GM12878 (cell line): ENCODE measurements around the gene WRAP73. TPM values are rescaled to one million over a fixed set of nuclear protein-coding genes. Genes with fewer than 3 reads are reported as not detected.

Source experiments
- ATAC-seq: fragments of 200-7000 bp; cut with Tn5 transposase; 3 replicates; pipeline ENCODE4 v1.9.1; 2020; ENCODE audit warnings: mild to moderate bottlenecking, moderate library complexity
- BruUV-seq: library from RNA; stranded (reverse); fragments of 400-500 nt; replicated peaks from 2 replicates; lab custom pipeline; 2021; lab: Mats Ljungman, UMichigan
- CTCF ChIA-PET: fragments of 300-600 bp; sonication (Branson Sonifier 250); formaldehyde crosslinking; extraction: SDS; loops from one replicate; lab custom pipeline; 2021; ENCODE audit warnings: inconsistent platforms; lab: Yijun Ruan, JAX
- POLR2A ChIA-PET: fragments of 350-600 bp; formaldehyde crosslinking; extraction: SDS; loops from one replicate; lab custom pipeline; 2021; ENCODE audit warnings: inconsistent platforms; lab: Charles Lee
- RAD21 ChIA-PET: fragments of 300-600 bp; sonication (Branson Sonifier 250); formaldehyde crosslinking; loops from one replicate; lab custom pipeline; 2023; ENCODE audit warnings: antibody characterized with exemption; ENCODE audit not compliant: unreplicated experiment; lab: Charles Lee
- SMC1A ChIA-PET: fragments of 300-600 bp; sonication (Branson Sonifier 250); formaldehyde crosslinking; loops from one replicate; lab custom pipeline; 2023; ENCODE audit not compliant: unreplicated experiment, uncharacterized antibody; lab: Charles Lee
- DNase-seq: peaks from one replicate; pipeline ENCODE4 v3.0.0-alpha.2; 2011; ENCODE audit warnings: low read depth, low spot score
- FAIRE-seq: peaks from 3 replicates; lab custom pipeline; 2011; peaks lifted over from hg19 to GRCh38; lab: Jason Lieb, UNC
- H2AFZ ChIP-seq: 2 replicates; pipeline ENCODE4 v1.6.0; 2011; ENCODE audit warnings: low read depth, low read length, control low read depth; ENCODE audit not compliant: control insufficient read depth
- H3K27ac ChIP-seq: 2 replicates; pipeline ENCODE4 v1.5.1; 2011; ENCODE audit warnings: control low read depth; ENCODE audit not compliant: control insufficient read depth, insufficient read depth
- H3K27me3 ChIP-seq, 2 experiments: replicated peaks in 1 of 2; 2 replicates each; pipeline versions ENCODE4 v1.6.0 to v1.6.1; 2011; ENCODE audit warnings: low read length in 1 of 2; ENCODE audit not compliant: control insufficient read depth in 2 of 2, insufficient read depth in 2 of 2
- H3K36me3 ChIP-seq, 2 experiments: 2 replicates each; pipeline ENCODE4 v1.5.1; 2011; ENCODE audit warnings: low read length in 1 of 2; ENCODE audit not compliant: control insufficient read depth in 2 of 2, insufficient read depth in 2 of 2
- H3K4me1 ChIP-seq: 2 replicates; pipeline ENCODE4 v1.6.1; 2011; ENCODE audit warnings: mild to moderate bottlenecking, low read length, moderate library complexity, mixed read lengths; ENCODE audit not compliant: control insufficient read depth, insufficient read depth
- H3K4me2 ChIP-seq: 2 replicates; pipeline ENCODE4 v1.6.0; 2011; ENCODE audit warnings: control low read depth; ENCODE audit not compliant: control insufficient read depth, insufficient read depth
- H3K4me3 ChIP-seq: fragments of 200-600 bp; sonication (generic); 2 replicates; pipeline ENCODE4 v1.5.1; 2016
- H3K79me2 ChIP-seq: 2 replicates; pipeline ENCODE4 v1.6.0; 2011; ENCODE audit warnings: low read length; ENCODE audit not compliant: control insufficient read depth, insufficient read depth
- H3K9ac ChIP-seq: 2 replicates; pipeline ENCODE4 v1.8.0; 2011; ENCODE audit warnings: low read length, control low read depth, mixed read lengths; ENCODE audit not compliant: control insufficient read depth, insufficient read depth
- H3K9me3 ChIP-seq: replicated peaks from 3 replicates; pipeline ENCODE4 v1.5.1; 2011; ENCODE audit warnings: mild to moderate bottlenecking, low read length; ENCODE audit not compliant: control insufficient read depth, insufficient read depth
- H4K20me1 ChIP-seq: 2 replicates; pipeline ENCODE4 v1.6.0; 2011; ENCODE audit not compliant: control insufficient read depth, insufficient read depth
- CBFB ChIP-seq: IDR thresholded peaks from 2 replicates; pipeline ENCODE4 v1.6.1; 2016; ENCODE audit warnings: antibody characterized with exemption, low read depth
- E2F4 ChIP-seq: IDR thresholded peaks from 2 replicates; pipeline ENCODE4 v1.6.1; 2012; ENCODE audit warnings: low read depth, low read length, improper control_type of control experiment
- EED ChIP-seq: sonication (generic); IDR thresholded peaks from 2 replicates; pipeline ENCODE4 v1.6.1; 2016; ENCODE audit warnings: antibody characterized with exemption, low read depth
- EGR1 ChIP-seq, 2 experiments: IDR thresholded peaks; 1 replicate in 1 of 2; 2 replicates in 1 of 2; pipeline ENCODE4 v1.6.1; 2011 to 2012; ENCODE audit warnings: low read depth in 2 of 2, low read length in 2 of 2, borderline replicate concordance in 1 of 2, mild to moderate bottlenecking in 1 of 2, moderate library complexity in 1 of 2
- FOXM1 ChIP-seq: IDR thresholded peaks from 2 replicates; pipeline ENCODE4 v1.6.1; 2012; ENCODE audit warnings: low read depth, mild to moderate bottlenecking, inconsistent platforms, low read length, moderate library complexity
- IRF4 ChIP-seq: IDR thresholded peaks from 2 replicates; pipeline ENCODE4 v1.6.1; 2011; ENCODE audit warnings: low read depth, low read length
- MEF2A ChIP-seq: IDR thresholded peaks from 2 replicates; pipeline ENCODE4 v1.6.1; 2011; ENCODE audit warnings: low read depth, mild to moderate bottlenecking, low read length, moderate library complexity; ENCODE audit not compliant: insufficient read depth
- MLLT1 ChIP-seq: fragments of 450-650 bp; IDR thresholded peaks from 2 replicates; pipeline ENCODE4 v1.6.1; 2016; ENCODE audit warnings: mild to moderate bottlenecking
- MTA2 ChIP-seq: fragments of 450-650 bp; IDR thresholded peaks from 2 replicates; pipeline ENCODE4 v1.6.1; 2016; ENCODE audit warnings: low read depth, mild to moderate bottlenecking, moderate library complexity
- MTA3 ChIP-seq: IDR thresholded peaks from 2 replicates; pipeline ENCODE4 v1.6.1; 2012; ENCODE audit warnings: low read length, inconsistent platforms, borderline replicate concordance
- NFIC ChIP-seq: IDR thresholded peaks from 2 replicates; pipeline ENCODE4 v1.6.1; 2012; ENCODE audit warnings: low read depth, mild to moderate bottlenecking, inconsistent platforms, low read length, moderate library complexity
- NR2C1 ChIP-seq: fragments of 450-650 bp; IDR thresholded peaks from 2 replicates; pipeline ENCODE4 v1.6.1; 2017; ENCODE audit warnings: antibody characterized with exemption, mild to moderate bottlenecking, moderate library complexity
- POU2F2 ChIP-seq: IDR thresholded peaks from 3 replicates; pipeline ENCODE4 v1.6.1; 2011; ENCODE audit warnings: low read depth, mild to moderate bottlenecking, low read length, borderline replicate concordance
- TAF1 ChIP-seq: IDR thresholded peaks from 2 replicates; pipeline ENCODE4 v1.6.1; 2011; ENCODE audit warnings: mild to moderate bottlenecking, low read depth, low read length, borderline replicate concordance
- WRNIP1 ChIP-seq: IDR thresholded peaks from 2 replicates; pipeline ENCODE4 v1.6.1; 2011; ENCODE audit warnings: low read depth, low read length, improper control_type of control experiment, borderline replicate concordance
- YBX1 ChIP-seq: fragments of 450-650 bp; IDR thresholded peaks from 2 replicates; pipeline ENCODE4 v1.6.1; 2016; ENCODE audit warnings: antibody characterized with exemption
- ZBED1 ChIP-seq: IDR thresholded peaks from 2 replicates; pipeline ENCODE4 v1.6.1; 2016; ENCODE audit warnings: borderline replicate concordance
- WGBS: methylation state at CpG from one replicate; pipeline ENCODE4 v1.1.6; 2016; ENCODE audit warnings: low lambda C conversion rate; ENCODE audit not compliant: insufficient replicate concordance, insufficient coverage; ENCODE audit errors: missing lambda C conversion rate; 5-methylcytosine and 5-hydroxymethylcytosine counted together
- in situ Hi-C: fragments of 300-500 bp; cut with MboI; formaldehyde crosslinking; loops from 9 replicates; pipeline ENCODE4 v1.14.3; 2018; ENCODE audit warnings: mixed read lengths
- intact Hi-C: fragments of 100-400 bp; cut with micrococcal nuclease; formaldehyde crosslinking; loops from one replicate; pipeline ENCODE4 v1.14.2; 2022; ENCODE audit not compliant: unreplicated experiment
- polyA plus RNA-seq, 11 experiments: library from polyadenylated mRNA; depleted of rRNA in 4 of 11; unstranded in 6 of 11; stranded (reverse) in 5 of 11; fragments of >200 nt; fragmentation: Nextera tagmentation in 4 of 11; fragmentation: Illumina TruSeq in 1 of 11; extraction: Ambion mirVana in 4 of 11; extraction: Trizol in 1 of 11; gene quantifications; 1 replicate in 1 of 11; 2 replicates in 10 of 11; pipeline versions ENCODE4 v1.2.1 to v1.2.3, GENCODE V29; 2011 to 2016; ENCODE audit warnings: inconsistent platforms in 2 of 11, missing spikeins in 2 of 11, low read depth in 1 of 11
- total RNA-seq, 4 experiments: library from RNA; depleted of rRNA in 3 of 4; stranded (reverse); fragments of >200 nt in 3 of 4; fragmentation: Illumina TruSeq in 1 of 4; extraction: Trizol in 1 of 4; gene quantifications; 2 replicates each; pipeline versions ENCODE4 v1.2.1 to v1.2.3, GENCODE V29; 2013 to 2021
- TF ChIP-seq, protein P1 (sequence below): fragments of 450-650 bp; IDR thresholded peaks from 2 replicates; pipeline ENCODE4 v1.6.1; 2017; ENCODE audit warnings: low read depth, mild to moderate bottlenecking, moderate library complexity

The WRAP73 gene
- total and polyA plus RNA-seq, 10 of the 15 experiments (the other 5 are each of a cell fraction or from before 2014, with no cell fraction given), result 3.2 to 65.8 (median 48.0) TPM

GRCh38 chr1:3657096-3657475 is 7.2 kb upstream of the WRAP73 start (continued):
- TF ChIP-seq MLLT1 (0 out of 2 replicates have a peak, but pooled peaks have one; percentile 8), NFIC (peak; percentile 12; the same call in 1 of the 2 replicates), FOXM1 (peak; percentile 13; the same call in 1 of the 2 replicates), MTA2 (peak; percentile 46; the same call in 1 of the 2 replicates), E2F4 (no peak), CBFB (peak; percentile 19; the same call in 1 of the 2 replicates)

DNA sequence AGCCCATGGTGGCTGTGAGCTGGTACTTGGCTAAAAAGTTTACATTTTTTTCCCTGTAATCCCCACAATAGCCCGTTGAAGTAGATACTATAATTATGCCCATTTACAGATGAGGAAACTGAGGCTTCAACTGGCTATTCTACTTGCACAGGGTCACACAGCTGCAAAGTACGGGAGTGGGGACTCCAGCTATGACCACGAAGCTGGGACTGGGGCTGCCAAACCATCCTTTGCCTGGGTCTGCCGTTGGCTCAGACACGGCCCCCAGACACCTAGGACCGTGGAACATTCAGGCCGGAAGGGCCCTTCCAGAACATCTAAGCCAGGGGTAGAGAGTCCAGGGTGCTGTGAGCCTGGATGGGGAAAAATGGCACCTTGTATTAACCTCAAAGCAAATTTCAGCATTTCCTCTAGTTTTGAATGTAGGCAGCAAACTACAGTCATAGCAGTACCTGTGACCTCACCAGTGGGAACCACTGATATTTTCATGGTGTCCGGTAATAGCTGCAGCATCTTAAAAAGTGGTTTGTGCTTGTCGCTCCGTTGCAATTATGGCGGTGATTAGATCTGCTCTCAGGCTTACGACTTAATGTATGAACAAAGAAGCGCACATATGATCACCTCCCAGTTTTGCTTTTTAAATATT is 6.7 kb upstream of the WRAP73 start:
- Histone ChIP-seq H3K4me1 (peaks cover 48% of the 10 kb centered on the region), H3K79me2 (peaks cover 94% of the 10 kb centered on the region), H3K36me3 (peaks cover 0 to 2% of the 10 kb centered on the region in 2 experiments; a peak in 2 of 4 replicates), H3K27ac (peak overlapping the region; percentile 93), H3K9me3 (no peaks in the 10 kb centered on the region), H4K20me1 (no peaks in the 10 kb centered on the region), H3K27me3 (no peaks in the 10 kb centered on the region), H3K4me2 (peak overlapping the region; percentile 76), H3K4me3 (peak overlapping the region; percentile 66), H2AFZ (no peak overlapping the region), H3K9ac (peak overlapping the region; percentile 65)
- intact Hi-C loops (loop anchor here (1.0 kb wide), 2 partner anchors 10 to 21 kb away; no protein-coding TSS in a partner anchor), in situ Hi-C loops (no loop called here)
- CTCF ChIA-PET, result interaction anchor here (1.1 to 7.7 kb wide), 6 partner anchors 8 to 64 kb away, joined by 4 to 91 read pairs (median 12); no protein-coding TSS in a partner anchor
- POLR2A ChIA-PET, result interaction anchor here (0.6 to 11.3 kb wide), 4 partner anchors 10 to 1130 kb away, joined by 4 to 184 read pairs (median 57); partner anchors contain the start of gene PANK4
- SMC1A ChIA-PET, result interaction anchor here (0.8 to 7.7 kb wide), 7 partner anchors 10 to 141 kb away, joined by 3 to 117 read pairs (median 3); no protein-coding TSS in a partner anchor
- under 1% methylated on average over 13 of the region's 13 CpGs for WGBS
- peak; percentile 92 for FAIRE-seq
- DNase-seq, result peak; percentile 92
- BruUV-seq, result no TSS peak
- RAD21 ChIA-PET, result interaction anchor here (0.7 to 6.3 kb wide), 4 partner anchors 9 to 139 kb away, joined by 3 to 117 read pairs (median 60); no protein-coding TSS in a partner anchor
- peak; percentile 64 for ATAC-seq
- TF ChIP-seq MTA3, result peak; percentile 82
- TF ChIP-seq WRNIP1, result no peak
- peak; percentile 95; the same call in 1 of the 2 replicates for TF ChIP-seq ZBED1
- peak; percentile 86 for TF ChIP-seq POU2F2
- peak; percentile 99 for TF ChIP-seq IRF4
- TF ChIP-seq NR2C1, result no peak
- peak; percentile 59; the same call in 1 of the 2 replicates for TF ChIP-seq TAF1
- TF ChIP-seq EED, result peak; percentile 94
- TF ChIP-seq MEF2A, result peak; percentile 93
- TF ChIP-seq, protein P1, sequence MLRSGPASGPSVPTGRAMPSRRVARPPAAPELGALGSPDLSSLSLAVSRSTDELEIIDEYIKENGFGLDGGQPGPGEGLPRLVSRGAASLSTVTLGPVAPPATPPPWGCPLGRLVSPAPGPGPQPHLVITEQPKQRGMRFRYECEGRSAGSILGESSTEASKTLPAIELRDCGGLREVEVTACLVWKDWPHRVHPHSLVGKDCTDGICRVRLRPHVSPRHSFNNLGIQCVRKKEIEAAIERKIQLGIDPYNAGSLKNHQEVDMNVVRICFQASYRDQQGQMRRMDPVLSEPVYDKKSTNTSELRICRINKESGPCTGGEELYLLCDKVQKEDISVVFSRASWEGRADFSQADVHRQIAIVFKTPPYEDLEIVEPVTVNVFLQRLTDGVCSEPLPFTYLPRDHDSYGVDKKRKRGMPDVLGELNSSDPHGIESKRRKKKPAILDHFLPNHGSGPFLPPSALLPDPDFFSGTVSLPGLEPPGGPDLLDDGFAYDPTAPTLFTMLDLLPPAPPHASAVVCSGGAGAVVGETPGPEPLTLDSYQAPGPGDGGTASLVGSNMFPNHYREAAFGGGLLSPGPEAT, result peak; percentile 80
- peak in 1 of 2 experiments; percentile 24; a peak in 1 of 3 replicates for TF ChIP-seq EGR1 (IDR thresholded peaks at IDR 0.05; ENCODE audit: borderline replicate concordance in 1 of 2, low read depth in 2 of 2, low read length in 2 of 2)
- peak; percentile 97; the same call in 1 of the 2 replicates for TF ChIP-seq FOXM1
- no peak for TF ChIP-seq YBX1
